Heart left ventricle (tissue), 13 donors: ENCODE data around the gene LDHD.

ENCODE experiments used
- POLR2A ChIP-seq, 2 donors: fragments of 450-650 bp; IDR thresholded peaks; one replicate each; pipeline ENCODE4 v1.6.1; 2017; ENCODE audit warnings: antibody characterized with exemption in 2 of 2, mild to moderate bottlenecking in 2 of 2, moderate library complexity in 2 of 2
- TF ChIP-seq, protein P1 (sequence below), 12 donors: fragments of 200-600 bp; sonication (generic) in 4 of 12; IDR thresholded peaks; one replicate each; pipeline versions ENCODE4 v1.5.0 to v1.8.0; 2018 to 2022; ENCODE audit warnings: antibody characterized with exemption in 12 of 12, mild to moderate bottlenecking in 5 of 12
- donor health status: ischemic (EF 13 %, LVEDD 7.1; RV severe dilation, severe dysfunction).
- donor health status: DM: no; HTN: yes; CAD: no.
- donor health status: DM: no; HTN: no; CAD: no.
- donor health status: ischemic (EF 25% LVEDD 6.9; RV normal size, moderate dysfunction).
- donor health status: ischemic (EF 25% LVEDD 5.7; RV mildly dilated, moderate dysfunction).
- donor health status: ischemic (EF 35%, LVEDD 5.7; RV mildly dilated, moderate dysfunction).
- donor health status: nonischemic (EF 11% LVEDD 7.7; RV severe dilation, severe dysfunction).
- donor health status: DM: yes; HTN: yes; CAD: no.
- donor health status: PGD.
- donor health status: ischemic (EF 29% LVEDD 5.4; RV normal size, mild dysfunction).
- donor health status: nonischemic (EF 23%, LVEDD 6.1; RV moderate dilation, normal function).

DNA sequence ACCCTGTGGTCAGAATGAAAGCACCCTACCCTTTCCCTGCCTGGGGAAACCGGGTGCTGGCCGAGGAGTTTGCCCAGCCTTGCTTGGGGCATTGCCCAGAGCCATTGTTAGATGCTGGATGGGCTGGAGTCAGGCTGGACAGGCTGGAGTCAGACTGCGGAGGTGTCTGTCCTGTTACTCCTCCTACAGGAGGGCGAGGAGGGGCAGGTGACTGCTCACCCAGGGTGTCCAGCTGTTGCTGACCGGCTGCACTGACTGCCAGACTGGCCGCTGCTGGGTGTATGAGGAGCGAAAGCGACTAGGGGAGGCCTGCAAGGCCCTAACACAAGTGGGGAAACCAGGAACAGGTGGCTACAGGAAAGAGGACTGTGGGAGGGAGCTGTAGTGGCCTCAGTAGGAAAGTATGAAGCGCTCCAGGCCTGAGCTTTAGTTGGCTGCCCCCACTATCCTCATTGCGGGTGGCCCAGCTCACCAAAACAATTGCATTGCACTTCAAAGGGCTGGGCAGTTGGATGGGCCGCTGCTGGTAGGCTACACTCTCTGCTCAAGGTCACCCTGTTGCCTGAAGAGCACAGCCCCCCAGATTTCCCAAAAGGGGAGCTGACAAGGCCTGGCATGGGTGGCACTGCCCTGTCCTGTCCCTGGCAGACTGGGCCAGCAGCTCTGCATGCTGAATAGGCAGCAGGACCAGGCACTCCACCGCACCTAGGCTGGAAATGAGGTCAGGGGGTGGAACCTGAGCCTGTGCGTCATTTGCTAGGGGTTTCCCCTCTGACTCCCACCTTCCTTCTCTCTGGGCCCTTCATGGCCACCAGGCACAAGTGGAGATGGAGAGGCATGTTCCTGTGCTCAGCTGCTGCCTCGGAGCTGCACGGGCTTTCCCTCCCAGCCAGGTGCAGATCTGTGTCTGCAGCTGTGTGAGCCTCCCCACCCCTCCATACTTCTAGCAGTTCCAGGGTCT, 18.4 kb downstream of the LDHD start:
- TF ChIP-seq, protein P1, sequence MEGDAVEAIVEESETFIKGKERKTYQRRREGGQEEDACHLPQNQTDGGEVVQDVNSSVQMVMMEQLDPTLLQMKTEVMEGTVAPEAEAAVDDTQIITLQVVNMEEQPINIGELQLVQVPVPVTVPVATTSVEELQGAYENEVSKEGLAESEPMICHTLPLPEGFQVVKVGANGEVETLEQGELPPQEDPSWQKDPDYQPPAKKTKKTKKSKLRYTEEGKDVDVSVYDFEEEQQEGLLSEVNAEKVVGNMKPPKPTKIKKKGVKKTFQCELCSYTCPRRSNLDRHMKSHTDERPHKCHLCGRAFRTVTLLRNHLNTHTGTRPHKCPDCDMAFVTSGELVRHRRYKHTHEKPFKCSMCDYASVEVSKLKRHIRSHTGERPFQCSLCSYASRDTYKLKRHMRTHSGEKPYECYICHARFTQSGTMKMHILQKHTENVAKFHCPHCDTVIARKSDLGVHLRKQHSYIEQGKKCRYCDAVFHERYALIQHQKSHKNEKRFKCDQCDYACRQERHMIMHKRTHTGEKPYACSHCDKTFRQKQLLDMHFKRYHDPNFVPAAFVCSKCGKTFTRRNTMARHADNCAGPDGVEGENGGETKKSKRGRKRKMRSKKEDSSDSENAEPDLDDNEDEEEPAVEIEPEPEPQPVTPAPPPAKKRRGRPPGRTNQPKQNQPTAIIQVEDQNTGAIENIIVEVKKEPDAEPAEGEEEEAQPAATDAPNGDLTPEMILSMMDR (IDR thresholded peaks at IDR 0.05): no peak
- no peak for TF ChIP-seq POLR2A (IDR thresholded peaks at IDR 0.05)
